GM19043 (cell line): Measurements from ENCODE around the gene TMEM222.

ENCODE experiments used
- ATAC-seq: cut with Tn5 transposase; IDR thresholded peaks from one replicate; pipeline ENCODE4 v1.9.1; 2021; ENCODE audit warnings: low read depth; ENCODE audit not compliant: unreplicated experiment

Gene TMEM222

DNA sequence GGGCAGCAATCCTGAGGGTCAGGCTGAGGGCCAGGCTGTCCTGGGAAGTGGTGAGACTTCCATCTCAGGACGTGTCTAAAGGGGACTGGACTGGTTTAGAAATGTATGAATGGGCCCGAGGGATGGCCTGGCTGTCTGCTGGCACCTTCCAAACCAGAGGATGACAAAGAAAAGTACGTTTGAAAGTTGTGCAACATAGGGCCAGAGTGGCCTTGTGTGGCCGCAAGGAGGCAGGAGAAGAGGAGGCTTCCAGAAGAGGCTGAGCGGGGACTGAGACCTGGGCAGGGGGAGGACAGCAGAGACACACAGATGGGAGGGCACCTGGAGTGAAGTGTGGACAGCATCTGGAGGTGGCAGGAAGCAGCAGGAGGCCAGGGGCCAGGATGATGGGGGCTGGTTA is 17.2 kb downstream of the TMEM222 start:
- no peak for ATAC-seq

- peak; percentile 52 for ATAC-seq
Measured at GRCh38 chr1:27341525-27342252, 19.7 kb downstream of the TMEM222 start, which contains the start of gene SYTL1. Gene SYTL1, plus strand, starts transcription at chr1:27342022. Its CDS starts 3,313 bp downstream, at chr1:27345335.

- peak; percentile 12 for ATAC-seq
Measured at GRCh38 chr1:27342391-27342777, 20.4 kb downstream of the TMEM222 start.

DNA sequence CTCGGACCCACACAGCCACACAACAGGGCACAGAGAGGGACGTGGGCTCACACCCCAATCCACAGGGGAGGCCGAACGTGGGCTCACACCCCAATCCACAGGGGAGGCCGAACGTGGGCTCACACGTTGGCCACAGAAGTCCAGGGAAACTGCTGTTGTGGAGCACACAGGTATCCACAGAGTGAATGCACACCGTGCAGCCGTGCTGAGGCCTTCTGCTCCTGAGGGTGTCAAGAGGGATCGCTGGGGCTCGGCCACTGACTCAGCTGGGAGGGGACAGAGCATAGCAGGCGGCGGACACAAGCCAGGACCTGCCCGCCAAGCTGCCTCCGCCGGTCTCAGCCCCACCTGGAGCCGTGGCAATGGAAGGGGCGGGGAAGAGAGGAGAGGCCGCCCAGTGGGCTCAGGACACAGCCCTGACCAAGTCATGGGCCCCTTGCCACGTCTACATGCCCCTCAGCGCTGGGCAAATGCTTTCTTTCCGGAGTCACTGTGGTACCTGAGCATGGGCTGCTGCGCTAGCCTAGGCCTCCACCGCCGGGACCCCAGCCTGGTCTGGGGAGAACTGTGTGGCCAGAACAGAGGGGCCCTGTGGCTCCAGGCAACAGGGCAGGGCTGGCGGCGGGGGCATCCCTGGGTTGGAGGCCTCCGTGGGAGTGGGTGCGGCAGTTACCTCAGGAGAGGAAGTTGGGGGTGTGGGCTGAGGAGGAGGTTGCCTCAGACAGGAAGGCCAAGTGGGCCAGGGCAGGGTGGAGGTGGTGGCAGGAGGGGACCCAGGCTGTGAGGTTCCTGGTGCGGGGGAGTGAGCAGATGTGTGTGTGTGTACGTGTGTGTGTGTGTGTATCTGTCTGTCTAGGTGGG is 21.0 kb downstream of the TMEM222 start:
- ATAC-seq = no peak

GRCh38 chr1:27343639-27344025 is 21.7 kb downstream of the TMEM222 start:
- no peak for ATAC-seq

GRCh38 chr1:27345272-27345671 is 23.3 kb downstream of the TMEM222 start:
- ATAC-seq = no peak

DNA sequence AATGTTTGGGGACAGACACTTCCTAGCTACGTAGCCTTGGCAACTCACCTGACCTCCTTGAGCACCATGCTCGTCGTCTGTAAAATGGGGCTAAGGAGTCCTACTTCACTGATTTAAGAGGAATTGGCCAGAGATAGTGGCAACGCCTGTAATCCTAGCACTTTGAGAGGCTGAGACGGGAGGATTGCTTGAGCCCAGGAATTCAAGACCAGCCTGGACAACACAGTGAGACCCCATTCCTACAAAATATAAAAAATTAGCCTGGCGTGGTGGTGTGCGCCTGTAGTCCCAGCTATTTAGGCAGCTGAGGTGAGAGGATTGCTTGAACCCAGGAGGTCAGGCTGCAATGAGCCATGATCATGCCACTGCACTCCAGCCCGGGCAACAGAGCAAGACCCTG is 24.4 kb downstream of the TMEM222 start:
- no peak for ATAC-seq

DNA sequence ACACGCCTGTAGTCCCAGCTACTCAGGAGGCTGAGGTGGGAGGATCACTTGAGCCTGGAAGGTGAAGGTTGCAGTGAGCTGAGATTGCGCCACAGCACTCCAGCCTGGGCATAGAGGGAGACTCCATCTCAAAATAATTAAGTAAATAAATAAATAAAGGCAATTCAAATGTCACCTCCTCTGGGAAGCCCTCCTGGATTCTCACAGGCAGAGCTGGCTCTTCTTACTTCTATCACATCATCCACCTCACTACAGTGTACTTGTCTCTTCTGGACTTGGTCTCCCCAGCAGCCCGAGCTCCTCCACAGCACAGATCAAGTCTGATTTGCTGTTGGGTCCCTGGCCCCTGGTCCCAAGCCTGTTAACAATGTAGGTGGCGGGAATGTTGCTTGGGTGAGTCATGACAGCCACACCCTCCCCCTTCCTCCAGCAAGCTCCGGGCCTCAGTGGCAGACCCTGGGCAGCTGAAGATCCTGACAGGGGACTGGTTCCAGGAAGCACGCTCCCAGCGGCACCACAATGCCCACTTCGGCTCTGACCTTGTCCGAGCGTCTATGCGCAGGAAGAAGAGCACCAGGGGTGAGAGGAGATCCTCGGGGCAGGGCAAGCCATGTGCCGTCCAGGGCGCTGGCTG is 25.1 kb downstream of the TMEM222 start:
- ATAC-seq = no peak

GRCh38 chr1:27348861-27349783 is 27.2 kb downstream of the TMEM222 start:
- no peak for ATAC-seq

GRCh38 chr1:27349784-27350662 is 28.1 kb downstream of the TMEM222 start:
- ATAC-seq = no peak

DNA sequence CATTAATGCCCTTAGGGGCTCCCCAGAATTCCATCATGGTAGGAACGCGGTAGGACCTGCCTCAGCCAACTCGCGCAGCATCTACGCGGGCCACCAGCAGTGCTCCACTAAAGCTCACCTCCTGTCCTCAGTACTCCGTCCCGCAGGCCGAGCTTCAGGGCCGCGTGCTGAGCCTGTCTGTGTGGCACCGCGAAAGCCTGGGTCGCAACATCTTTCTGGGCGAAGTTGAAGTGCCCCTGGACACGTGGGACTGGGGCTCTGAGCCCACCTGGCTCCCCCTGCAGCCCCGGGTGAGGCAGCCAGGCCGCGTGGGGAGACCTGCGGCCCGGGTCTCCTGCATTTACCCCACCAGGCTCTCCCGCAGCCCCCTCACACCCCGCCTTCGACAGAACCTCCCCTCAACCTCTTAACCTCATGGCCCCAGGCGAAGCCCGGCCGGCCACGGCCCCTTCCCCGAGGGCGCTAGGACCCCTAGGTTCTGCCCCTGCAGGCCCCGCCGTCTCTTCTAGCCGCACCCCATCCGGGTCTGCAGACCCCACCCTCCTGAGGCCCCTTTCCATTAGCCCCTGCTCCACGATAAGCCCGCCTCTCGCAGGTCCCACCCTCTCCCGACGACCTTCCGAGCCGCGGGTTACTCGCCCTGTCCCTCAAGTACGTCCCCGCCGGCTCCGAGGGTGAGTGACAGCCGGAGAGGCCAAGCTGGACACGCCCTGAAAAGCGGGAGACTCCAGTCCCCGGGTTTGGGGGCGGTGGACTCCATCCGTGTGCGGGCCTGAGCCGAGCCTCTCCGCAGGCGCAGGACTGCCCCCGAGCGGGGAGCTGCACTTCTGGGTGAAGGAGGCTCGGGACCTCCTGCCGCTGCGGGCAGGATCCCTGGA is 28.9 kb downstream of the TMEM222 start:
- no peak for ATAC-seq

- ATAC-seq = no peak
Measured at GRCh38 chr1:27351541-27352107, 29.7 kb downstream of the TMEM222 start.

- no peak for ATAC-seq
Measured at GRCh38 chr1:27353166-27353565, 31.2 kb downstream of the TMEM222 start.

- no peak for ATAC-seq
Measured at GRCh38 chr1:27353629-27354028, 31.7 kb downstream of the TMEM222 start.

- no peak for ATAC-seq
Measured at GRCh38 chr1:27355683-27356082, 33.7 kb downstream of the TMEM222 start.

DNA sequence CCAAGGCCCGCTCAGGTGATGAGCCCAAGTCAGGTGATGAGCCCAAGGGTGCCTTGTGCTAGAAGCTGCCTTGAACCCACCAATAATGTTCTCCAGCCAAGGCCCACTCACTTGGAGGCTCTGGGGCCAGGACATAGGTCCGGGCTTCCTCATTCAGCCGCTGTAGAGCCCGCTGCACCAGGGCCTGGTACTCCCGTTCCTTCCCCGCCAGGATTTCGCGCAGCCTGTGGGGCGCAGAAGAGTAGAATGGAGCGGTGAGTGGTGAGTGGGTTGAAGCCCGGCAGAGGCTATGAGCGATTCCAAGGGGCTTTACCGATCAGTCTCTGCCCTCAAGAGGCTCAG is 34.3 kb downstream of the TMEM222 start:
- ATAC-seq = no peak

- ATAC-seq = no peak
Measured at GRCh38 chr1:27356619-27357280, 34.8 kb downstream of the TMEM222 start.
